H54 (cell line): ENCODE measurements around the gene CFAP119.

ENCODE experiments used
- DNase-seq: peaks from one replicate; pipeline ENCODE4 v3.0.0; 2011; ENCODE audit warnings: low spot score, mixed read lengths; ENCODE audit not compliant: insufficient read length
- FAIRE-seq: peaks from 3 replicates; lab custom pipeline; 2011; peaks lifted over from hg19 to GRCh38; lab: Jason Lieb, UNC
- POLR2A ChIP-seq: IDR thresholded peaks from 2 replicates; pipeline ENCODE4 v1.6.1; 2011; ENCODE audit warnings: low read depth, mild to moderate bottlenecking, low read length

The CFAP119 gene

DNA sequence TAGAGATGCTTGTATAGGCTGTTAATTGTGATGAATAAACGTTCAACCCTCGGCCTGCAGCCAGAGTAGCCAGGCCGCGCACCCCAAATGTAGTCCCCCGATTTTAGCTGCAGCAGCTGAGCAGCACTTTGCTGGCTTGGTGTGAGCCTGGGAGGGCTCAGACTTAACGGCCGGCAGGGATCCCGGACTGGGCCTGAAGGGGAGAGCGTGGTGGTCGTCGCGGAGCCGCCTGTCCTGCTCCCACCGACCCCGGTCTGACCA is 13.2 kb upstream of the CFAP119 start:
- no peak for TF ChIP-seq POLR2A
- DNase-seq (no peak), FAIRE-seq (no peak)

DNA sequence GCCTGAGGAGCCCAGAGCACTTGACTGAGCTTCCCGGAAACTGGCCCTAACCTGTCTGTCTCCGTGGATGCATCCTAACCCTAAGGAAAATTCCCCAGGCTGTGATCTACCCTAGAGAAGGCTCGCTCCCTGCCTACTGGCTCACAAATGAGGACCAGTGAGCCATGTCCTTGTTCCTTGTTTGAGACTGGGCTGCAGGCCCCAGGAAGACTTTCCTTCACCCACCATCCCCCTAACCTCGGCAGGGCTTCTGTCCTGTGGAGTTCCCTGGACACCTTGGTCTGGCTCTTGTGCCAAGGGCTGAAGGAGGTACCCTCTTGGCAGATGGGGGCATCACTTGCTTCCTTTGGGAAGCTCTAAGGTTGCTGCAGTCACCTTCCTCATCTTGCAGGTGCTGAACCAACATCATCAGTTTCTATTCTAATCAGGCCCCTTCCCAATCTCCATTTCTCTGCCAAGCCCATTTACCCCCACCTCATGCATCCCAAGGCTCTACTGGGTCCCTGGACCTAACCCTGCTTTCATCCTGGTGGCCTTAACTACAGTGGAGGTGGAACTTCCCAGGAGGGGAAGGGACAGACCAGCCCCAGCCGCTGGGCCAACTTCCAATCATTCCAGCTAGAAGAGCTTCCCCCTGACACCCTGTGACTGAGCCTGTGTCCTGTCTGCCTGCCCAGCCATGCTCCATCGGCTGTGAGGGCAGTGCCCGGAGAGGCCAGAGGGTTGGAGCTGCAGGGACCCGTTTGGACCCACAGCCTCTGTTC is 12.7 kb upstream of the CFAP119 start:
- FAIRE-seq (no peak), DNase-seq (no peak)

GRCh38 chr16:30773826-30774225 is 12.0 kb upstream of the CFAP119 start:
- TF ChIP-seq POLR2A, result no peak
- DNase-seq (no peak), FAIRE-seq (no peak)

More for the DNA sequence above, 12.7 kb upstream of the CFAP119 start:
- TF ChIP-seq POLR2A, result no peak

DNA sequence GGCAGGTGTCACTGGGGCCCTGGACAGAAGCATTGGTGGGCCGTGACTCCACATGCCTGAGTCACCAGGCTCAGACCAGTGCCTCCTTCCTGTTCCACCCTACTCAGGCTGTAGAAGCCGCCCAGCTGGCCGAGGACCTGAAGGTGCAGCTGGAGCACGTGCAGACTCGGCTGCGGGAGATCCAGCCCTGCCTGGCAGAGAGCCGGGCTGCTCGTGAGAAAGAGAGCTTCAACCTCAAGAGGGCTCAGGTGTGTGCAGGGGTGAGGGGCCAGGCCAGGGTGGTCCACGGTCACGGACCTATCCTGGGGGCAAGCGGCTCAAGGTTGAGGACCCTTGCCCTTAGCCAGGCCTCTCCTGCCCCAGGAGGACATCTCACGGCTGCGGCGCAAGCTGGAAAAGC is 9.9 kb upstream of the CFAP119 start:
- DNase-seq, result no peak
- no peak for FAIRE-seq
- no peak for TF ChIP-seq POLR2A

DNA sequence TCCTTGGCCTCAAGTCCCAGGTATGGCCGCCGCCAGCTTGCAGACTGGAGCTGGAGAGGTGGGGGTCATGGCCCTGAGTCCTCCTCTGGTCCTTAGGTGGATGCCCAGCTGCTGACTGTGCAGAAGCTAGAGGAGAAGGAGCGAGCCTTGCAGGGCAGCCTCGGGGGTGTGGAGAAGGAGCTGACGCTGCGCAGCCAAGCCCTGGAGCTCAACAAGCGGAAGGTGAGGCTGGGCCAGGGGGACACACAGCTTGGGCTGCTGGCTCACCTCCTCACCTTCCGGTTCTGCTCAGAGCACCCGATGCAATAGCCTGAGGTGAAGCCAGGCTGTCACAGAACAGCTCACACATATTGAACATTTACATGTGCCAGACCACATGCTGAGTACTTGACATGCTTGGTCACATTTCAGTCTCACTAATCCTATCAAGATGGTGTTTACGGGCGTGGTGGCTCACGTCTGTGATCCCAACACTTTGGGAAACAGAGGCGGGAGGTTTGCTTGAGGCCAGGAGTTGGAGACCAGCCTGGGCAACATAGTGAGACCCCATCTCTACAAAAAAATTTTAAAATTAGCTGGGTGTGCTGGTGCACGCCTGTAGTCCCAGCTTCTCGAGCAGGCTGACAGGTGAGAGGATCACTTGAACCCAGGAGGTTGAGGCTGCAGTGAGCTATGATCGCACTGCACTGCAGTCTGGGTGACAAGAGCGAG is 7.7 kb upstream of the CFAP119 start:
- FAIRE-seq, result no peak
- DNase-seq, result no peak
- no peak for TF ChIP-seq POLR2A

- no peak for TF ChIP-seq POLR2A
- DNase-seq, result no peak
- no peak for FAIRE-seq
These were observed 6.8 kb upstream of the CFAP119 start for GRCh38 chr16:30768583-30769181.

DNA sequence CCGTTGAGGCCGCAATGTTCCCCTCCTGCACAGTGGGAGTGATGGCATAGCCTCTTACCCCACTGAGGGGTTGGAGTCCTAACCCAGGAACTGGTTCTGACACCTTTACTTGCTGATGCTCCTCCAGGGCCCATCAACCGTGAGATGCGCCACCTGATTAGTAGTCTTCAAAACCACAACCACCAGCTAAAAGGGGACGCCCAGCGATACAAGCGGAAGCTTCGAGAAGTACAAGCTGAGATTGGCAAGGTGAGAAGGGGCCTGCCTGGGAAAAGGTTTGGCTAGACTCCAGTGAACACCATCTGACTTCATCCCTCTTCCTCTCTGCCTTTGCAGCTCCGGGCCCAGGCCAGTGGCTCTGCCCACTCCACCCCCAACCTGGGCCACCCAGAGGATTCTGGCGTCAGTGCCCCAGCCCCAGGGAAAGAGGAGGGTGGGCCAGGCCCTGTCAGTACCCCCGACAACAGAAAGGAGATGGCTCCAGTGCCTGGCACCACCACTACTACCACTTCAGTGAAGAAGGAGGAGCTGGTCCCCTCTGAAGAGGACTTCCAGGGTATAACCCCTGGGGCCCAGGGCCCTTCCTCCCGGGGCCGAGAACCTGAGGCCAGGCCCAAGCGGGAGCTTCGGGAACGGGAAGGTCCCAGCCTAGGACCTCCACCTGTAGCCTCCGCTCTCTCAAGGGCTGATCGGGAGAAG is 6.1 kb upstream of the CFAP119 start:
- FAIRE-seq (no peak), DNase-seq (no peak)
- TF ChIP-seq POLR2A, result no peak

- no peak for DNase-seq
- TF ChIP-seq POLR2A, result no peak
- FAIRE-seq, result no peak
These were observed 5.0 kb upstream of the CFAP119 start for GRCh38 chr16:30766933-30767284.

GRCh38 chr16:30766206-30766932 is 4.5 kb upstream of the CFAP119 start:
- DNase-seq, result no peak
- FAIRE-seq, result no peak
- TF ChIP-seq POLR2A, result no peak

GRCh38 chr16:30764816-30765465 is 3.1 kb upstream of the CFAP119 start:
- DNase-seq (no peak), FAIRE-seq (no peak)
- TF ChIP-seq POLR2A, result no peak

DNA sequence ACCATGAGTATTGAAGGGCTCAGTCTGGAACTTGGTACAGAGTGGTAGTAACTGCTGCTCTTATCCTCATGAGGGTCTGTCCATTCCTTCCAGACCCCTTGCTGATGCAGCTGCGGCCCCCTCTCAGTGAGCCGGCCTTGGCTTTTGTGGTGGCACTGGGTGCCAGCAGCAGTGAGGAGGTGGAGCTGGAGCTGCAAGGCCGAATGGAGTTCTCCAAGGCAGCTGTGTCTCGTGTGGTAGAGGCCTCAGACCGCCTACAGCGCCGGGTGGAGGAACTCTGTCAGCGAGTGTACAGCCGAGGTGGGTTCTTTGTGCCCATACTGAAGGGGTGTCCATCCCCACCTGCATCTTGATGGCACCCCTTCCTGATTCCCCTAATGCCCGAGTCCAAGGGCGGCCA is 2.2 kb upstream of the CFAP119 start:
- TF ChIP-seq POLR2A, result no peak
- FAIRE-seq, result no peak
- DNase-seq, result no peak

GRCh38 chr16:30762991-30763725 is 1.3 kb upstream of the CFAP119 start:
- TF ChIP-seq POLR2A, result no peak
- DNase-seq, result no peak
- no peak for FAIRE-seq
